GM20431 (cell line): ENCODE measurements around the gene PCDHGC4.

ENCODE experiments used
- in situ Hi-C: fragments of 300-500 bp; cut with MseI, MboI; formaldehyde crosslinking; loops from one replicate; pipeline ENCODE4 v1.15.0; 2020; ENCODE audit warnings: low sequenced_read_pairs; ENCODE audit not compliant: unreplicated experiment

The PCDHGC4 gene

GRCh38 chr5:141489841-141490240, 5.0 kb downstream of the PCDHGC4 start:
- in situ Hi-C loops: no loop called here

- in situ Hi-C loops: no loop called here
Measured at GRCh38 chr5:141490271-141490670, 5.4 kb downstream of the PCDHGC4 start.

DNA sequence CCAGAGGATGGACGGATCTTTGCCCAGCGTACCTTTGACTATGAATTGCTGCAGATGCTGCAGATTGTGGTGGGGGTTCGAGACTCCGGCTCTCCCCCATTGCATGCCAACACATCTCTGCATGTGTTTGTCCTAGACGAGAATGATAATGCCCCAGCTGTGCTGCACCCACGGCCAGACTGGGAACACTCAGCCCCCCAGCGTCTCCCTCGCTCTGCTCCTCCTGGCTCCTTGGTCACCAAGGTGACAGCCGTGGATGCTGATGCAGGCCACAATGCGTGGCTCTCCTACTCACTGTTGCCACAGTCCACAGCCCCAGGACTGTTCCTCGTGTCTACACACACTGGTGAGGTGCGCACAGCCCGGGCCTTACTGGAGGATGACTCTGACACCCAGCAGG, 5.9 kb downstream of the PCDHGC4 start:
- in situ Hi-C loops: no loop called here

- in situ Hi-C loops: no loop called here
Measured at GRCh38 chr5:141491323-141492167, 6.7 kb downstream of the PCDHGC4 start.

GRCh38 chr5:141492168-141492885, 7.5 kb downstream of the PCDHGC4 start:
- in situ Hi-C loops: no loop called here

- in situ Hi-C loops: no loop called here
Measured at GRCh38 chr5:141493500-141494422, 8.9 kb downstream of the PCDHGC4 start.

DNA sequence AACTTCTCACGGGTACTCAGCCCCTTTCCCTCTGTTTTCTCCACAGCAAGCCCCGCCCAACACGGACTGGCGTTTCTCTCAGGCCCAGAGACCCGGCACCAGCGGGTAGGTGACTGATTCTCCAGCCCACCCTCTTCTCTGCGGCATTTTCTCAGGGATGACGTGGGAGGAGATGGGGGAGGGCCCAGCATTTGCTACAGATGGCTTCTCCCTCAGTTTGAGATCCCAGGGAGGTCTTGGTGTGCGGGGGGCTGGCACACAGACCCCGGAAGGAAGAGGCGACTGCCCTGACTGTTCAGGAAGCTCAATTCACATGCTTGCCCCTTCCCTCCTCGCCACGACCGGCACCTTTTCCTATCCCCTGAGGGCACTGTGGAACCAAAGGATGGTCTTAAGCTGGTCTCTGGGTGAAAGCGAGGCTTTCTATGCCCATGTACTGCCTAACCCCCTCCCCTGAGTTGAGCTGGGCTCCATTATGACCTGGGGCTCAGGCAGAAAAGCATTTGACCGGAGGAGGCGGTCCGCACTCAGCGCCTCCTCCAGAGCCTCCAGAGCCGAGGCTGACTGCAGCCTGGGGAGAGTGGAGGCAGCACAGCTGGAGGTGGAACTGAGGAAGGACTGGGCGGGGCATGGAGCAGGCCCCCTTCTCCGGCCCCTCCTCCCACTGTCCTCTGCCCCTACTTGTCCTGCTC, 10.1 kb downstream of the PCDHGC4 start:
- in situ Hi-C loops: no loop called here

DNA sequence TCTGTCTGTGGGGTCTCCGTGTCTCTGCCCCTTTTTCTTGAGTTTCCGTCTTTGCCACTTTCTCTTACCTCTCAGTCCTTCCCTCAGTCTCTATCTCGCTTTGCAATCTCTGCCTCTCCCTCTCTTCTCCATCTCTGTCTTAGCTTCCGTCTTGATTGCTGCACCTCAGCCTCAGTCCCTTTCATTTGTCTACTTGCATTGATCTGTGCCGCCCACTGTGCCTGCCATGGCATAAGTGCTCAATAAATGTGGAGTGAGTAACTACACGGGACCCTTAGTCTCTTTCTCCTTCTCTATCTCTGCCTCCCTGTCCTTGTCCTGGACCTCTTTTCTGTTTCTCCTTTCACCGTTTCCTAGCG, 10.6 kb downstream of the PCDHGC4 start:
- in situ Hi-C loops: no loop called here

GRCh38 chr5:141496038-141496437, 11.2 kb downstream of the PCDHGC4 start:
- in situ Hi-C loops: no loop called here

DNA sequence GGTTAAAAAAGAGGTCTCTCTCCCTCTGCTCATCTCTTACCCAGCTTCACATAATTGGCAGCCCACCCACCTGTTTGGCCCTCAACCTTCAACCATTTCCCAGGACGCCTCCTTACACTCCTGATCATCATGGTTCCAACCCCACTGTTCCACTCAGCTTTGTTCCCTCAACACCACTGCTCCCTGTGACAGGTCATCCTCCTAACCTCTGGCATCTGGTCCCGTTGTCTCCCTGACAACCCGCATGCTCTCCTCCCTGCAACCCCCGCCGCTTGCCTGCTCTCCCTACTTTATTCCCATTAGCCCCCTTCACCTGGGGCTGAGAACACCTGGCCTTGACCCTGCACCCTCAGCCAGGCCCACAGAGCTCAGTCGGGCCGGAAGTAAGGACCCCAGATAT, 16.9 kb downstream of the PCDHGC4 start:
- in situ Hi-C loops: no loop called here

DNA sequence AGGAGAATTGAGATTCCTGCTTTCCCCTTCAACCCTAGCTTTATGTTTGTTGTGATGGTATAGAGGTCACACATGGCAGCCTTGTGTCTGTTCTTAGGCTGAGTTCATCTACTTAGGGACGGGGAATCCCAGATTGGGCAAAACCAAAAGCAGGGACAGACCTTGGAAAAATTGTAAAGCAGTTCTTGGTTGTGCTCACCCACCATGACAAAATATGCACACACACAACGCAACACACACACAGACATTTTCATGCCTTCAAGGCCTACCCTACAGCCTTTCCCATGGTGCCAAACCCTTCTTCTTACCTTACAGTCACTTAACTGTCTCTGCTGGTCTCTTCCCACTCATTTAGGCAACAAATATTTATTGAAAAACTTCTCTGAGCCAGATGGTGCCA, 18.9 kb downstream of the PCDHGC4 start:
- in situ Hi-C loops: no loop called here

- in situ Hi-C loops: no loop called here
Measured at GRCh38 chr5:141504216-141504615, 19.4 kb downstream of the PCDHGC4 start.

GRCh38 chr5:141506381-141507155, 21.7 kb downstream of the PCDHGC4 start:
- in situ Hi-C loops: no loop called here

GRCh38 chr5:141507387-141508091, 22.7 kb downstream of the PCDHGC4 start:
- in situ Hi-C loops: no loop called here

GRCh38 chr5:141508440-141508797, 23.6 kb downstream of the PCDHGC4 start:
- in situ Hi-C loops: no loop called here

DNA sequence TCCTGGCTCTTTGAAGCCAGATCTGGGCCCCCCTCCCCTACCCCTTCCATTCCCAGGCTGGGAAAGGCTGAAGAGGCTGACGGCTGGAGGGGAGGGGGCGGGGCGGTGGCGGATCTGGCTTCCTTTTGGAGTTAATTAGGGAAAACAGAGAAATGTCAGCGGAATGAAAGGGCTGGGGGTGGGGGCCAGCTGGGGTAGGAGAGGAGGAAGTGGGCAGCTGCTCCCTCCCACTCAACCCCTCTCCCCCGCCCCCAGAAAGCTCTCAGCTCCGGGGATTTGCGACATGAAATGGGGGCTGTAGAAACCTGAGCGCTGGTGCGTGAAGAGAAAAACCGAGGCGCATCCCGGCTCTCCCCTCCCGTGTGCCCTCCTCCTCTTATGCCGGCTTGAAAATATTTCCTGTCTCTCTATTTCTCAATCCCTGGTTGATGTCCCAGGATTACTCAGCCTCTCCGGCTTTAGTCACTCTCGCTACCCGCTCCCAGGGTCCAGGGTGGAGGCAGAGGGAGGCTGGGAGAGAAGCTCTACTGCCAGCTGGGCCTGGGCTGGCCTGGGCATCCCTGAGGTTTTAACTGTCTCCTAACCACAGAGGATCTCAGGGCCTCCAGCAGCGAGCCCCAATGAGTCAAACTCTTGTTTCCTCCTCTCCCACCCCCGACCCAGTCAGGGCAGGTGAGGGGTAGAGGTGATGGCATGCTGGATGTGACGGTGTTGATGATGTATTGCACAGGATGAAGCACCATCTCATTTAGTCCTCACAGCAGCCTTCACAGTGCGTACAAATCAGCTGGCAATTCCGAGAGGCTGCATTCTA, 24.2 kb downstream of the PCDHGC4 start:
- in situ Hi-C loops: no loop called here

DNA sequence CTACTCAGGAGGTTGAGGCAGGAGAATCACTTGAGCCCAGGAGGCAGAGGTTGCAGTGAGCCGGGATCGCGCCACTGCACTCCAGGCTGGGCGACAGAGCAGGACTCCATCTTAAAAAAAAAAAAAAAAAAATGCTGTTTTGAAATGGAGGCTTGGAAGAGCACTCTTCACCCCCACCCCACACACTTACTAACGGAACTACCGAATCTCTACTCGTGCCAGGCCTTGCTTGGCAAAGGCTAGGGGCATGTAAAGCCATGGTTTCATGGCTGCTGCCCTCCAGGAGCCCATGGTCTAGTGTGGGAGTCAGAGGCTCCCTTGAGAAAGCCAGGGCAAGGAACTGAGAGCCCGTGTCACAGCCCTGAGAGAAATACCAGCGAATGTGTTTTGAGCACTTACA, 25.3 kb downstream of the PCDHGC4 start:
- in situ Hi-C loops: no loop called here
